ENCODE results near the gene DNLZ. TPM values are rescaled to one million over a fixed set of nuclear protein-coding genes. Genes with fewer than 3 reads are reported as not detected.

Gene DNLZ
- total and polyA plus RNA-seq, 10 of the 15 experiments (the other 5 are each of a cell fraction or from before 2014, with no cell fraction given) = 0.66 to 29.7 (median 14.7) TPM; not detected in 1

DNA sequence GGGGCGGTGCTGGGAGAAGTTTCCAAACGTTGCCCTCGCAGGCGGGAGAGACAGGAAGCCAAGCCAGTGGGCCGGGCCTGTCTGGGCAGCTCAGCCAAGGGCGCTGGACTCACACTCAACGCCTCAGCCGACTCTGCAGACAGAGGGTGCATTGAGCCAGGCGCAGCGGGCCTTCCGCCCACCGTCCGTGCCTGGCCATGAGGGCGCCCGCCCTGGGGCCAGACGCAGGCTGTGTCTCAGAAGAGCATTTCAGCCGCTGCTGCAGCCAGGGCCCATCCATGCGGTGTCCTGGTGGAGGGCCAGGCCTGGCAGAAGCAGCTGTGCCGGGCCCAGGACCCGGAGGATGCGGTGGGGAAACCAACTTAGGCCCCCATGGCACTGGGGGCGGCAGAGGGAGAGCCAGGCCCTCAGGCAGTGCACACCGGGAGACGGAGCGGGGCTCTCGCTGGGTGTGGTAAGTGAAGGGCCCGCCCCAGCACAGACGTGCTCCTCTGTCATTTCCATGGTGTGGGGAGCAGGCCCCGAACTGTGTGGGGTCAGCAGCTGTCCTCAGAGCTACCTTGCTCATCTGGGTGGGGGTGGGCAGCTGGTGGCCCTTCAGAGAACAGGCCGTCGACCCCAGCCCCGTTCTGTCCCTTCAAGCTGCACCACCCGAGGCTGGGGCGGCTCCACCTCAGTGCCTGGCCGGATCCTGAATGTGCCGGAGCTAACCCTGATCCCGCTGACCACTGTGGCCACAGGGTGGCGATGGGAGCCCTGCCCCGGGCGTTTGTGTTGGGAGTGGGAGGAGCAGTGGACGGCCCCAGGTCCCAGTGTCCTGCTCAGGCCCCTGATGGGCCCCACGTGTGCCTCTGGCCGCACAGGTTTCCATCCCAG, 18.0 kb downstream of the DNLZ start:
- no peak overlapping the region for H3K4me3 ChIP-seq
- no peak overlapping the region for H3K4me2 ChIP-seq (ENCODE audit: control insufficient read depth, insufficient read depth)
- in situ Hi-C loops (cut with MboI) (no loop called here), intact Hi-C loops (cut with micrococcal nuclease; ENCODE audit: unreplicated experiment) (no loop called here)
- BruUV-seq (replicated peaks) = no TSS peak
- ChIA-PET CTCF (no interaction called here), POLR2A (interaction anchor here (0.6 kb wide), 1 partner anchor 22 kb away, joined by 3 read pairs; no protein-coding TSS in a partner anchor), RAD21 (ENCODE audit: unreplicated experiment) (interaction anchor here (1.4 kb wide), 1 partner anchor 139 kb away, joined by 3 read pairs; no protein-coding TSS in a partner anchor), SMC1A (ENCODE audit: uncharacterized antibody, unreplicated experiment) (no interaction called here)
- H3K9ac ChIP-seq (ENCODE audit: control insufficient read depth, insufficient read depth, low read length) = no peak overlapping the region
- H3K79me2 ChIP-seq (ENCODE audit: control insufficient read depth, insufficient read depth, low read length) = no peaks in the 10 kb centered on the region
- H2AFZ ChIP-seq (ENCODE audit: control insufficient read depth, low read depth, low read length) = no peak overlapping the region
- no peaks in the 10 kb centered on the region for H4K20me1 ChIP-seq (ENCODE audit: control insufficient read depth, insufficient read depth)
- DNase-seq (ENCODE audit: low read depth, low spot score) (no peak), FAIRE-seq (no peak), ATAC-seq (no peak)
- H3K4me1 ChIP-seq (ENCODE audit: control insufficient read depth, insufficient read depth, low read length) = no peaks in the 10 kb centered on the region
- no peaks in the 10 kb centered on the region for H3K36me3 ChIP-seq (ENCODE audit: control insufficient read depth in 2 of 2, insufficient read depth in 2 of 2, low read length in 1 of 2)
- no peaks in the 10 kb centered on the region; a peak in 1 of 4 replicates for H3K27me3 ChIP-seq (replicated peaks in 1 of 2; ENCODE audit: control insufficient read depth in 2 of 2, insufficient read depth in 2 of 2, low read length in 1 of 2)
- 42% methylated on average over 42 of the region's 43 CpGs for WGBS (ENCODE audit: insufficient coverage, insufficient replicate concordance, low lambda C conversion rate, missing lambda C conversion rate)
- no peaks in the 10 kb centered on the region for H3K9me3 ChIP-seq (replicated peaks; ENCODE audit: control insufficient read depth, insufficient read depth, low read length)
- no peak for TF ChIP-seq ZNF217 (IDR thresholded peaks at IDR 0.05)
- TF ChIP-seq SP1 (IDR thresholded peaks at IDR 0.05; ENCODE audit: low read depth, low read length) = no peak
- no peak for TF ChIP-seq NBN (IDR thresholded peaks at IDR 0.05)
- TF ChIP-seq TBL1XR1 (IDR thresholded peaks at IDR 0.05; ENCODE audit: low read depth, low read length) = no peak
- TF ChIP-seq YY1 (IDR thresholded peaks at IDR 0.05; ENCODE audit: low read depth, low read length) = no peak
- no peak for TF ChIP-seq ZNF384 (IDR thresholded peaks at IDR 0.05; ENCODE audit: borderline replicate concordance, low read depth, low read length)
- no peak for TF ChIP-seq ZNF274 (IDR thresholded peaks at IDR 0.05; ENCODE audit: insufficient read depth, insufficient read length)
- TF ChIP-seq, protein P1, sequence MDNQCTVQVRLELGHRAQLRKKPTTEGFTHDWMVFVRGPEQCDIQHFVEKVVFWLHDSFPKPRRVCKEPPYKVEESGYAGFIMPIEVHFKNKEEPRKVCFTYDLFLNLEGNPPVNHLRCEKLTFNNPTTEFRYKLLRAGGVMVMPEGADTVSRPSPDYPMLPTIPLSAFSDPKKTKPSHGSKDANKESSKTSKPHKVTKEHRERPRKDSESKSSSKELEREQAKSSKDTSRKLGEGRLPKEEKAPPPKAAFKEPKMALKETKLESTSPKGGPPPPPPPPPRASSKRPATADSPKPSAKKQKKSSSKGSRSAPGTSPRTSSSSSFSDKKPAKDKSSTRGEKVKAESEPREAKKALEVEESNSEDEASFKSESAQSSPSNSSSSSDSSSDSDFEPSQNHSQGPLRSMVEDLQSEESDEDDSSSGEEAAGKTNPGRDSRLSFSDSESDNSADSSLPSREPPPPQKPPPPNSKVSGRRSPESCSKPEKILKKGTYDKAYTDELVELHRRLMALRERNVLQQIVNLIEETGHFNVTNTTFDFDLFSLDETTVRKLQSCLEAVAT (IDR thresholded peaks at IDR 0.05) = no peak
- TF ChIP-seq, protein P2, sequence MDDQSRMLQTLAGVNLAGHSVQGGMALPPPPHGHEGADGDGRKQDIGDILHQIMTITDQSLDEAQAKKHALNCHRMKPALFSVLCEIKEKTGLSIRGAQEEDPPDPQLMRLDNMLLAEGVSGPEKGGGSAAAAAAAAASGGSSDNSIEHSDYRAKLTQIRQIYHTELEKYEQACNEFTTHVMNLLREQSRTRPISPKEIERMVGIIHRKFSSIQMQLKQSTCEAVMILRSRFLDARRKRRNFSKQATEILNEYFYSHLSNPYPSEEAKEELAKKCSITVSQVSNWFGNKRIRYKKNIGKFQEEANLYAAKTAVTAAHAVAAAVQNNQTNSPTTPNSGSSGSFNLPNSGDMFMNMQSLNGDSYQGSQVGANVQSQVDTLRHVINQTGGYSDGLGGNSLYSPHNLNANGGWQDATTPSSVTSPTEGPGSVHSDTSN (IDR thresholded peaks at IDR 0.05; ENCODE audit: insufficient replicate concordance, low read depth, low read length) = no peak
- no peak for TF ChIP-seq SPI1 (IDR thresholded peaks at IDR 0.05; ENCODE audit: borderline replicate concordance, insufficient read depth, low read depth, low read length)
- no peak for TF ChIP-seq MTA3 (IDR thresholded peaks at IDR 0.05; ENCODE audit: borderline replicate concordance, low read length)
- no peak for TF ChIP-seq ZNF622 (IDR thresholded peaks at IDR 0.05)
- no peak for TF ChIP-seq BMI1 (IDR thresholded peaks at IDR 0.05; ENCODE audit: borderline replicate concordance)
- TF ChIP-seq CBX5 (IDR thresholded peaks at IDR 0.05; ENCODE audit: low read depth) = no peak
- TF ChIP-seq MYC (IDR thresholded peaks at IDR 0.05; ENCODE audit: insufficient read depth, insufficient read length, insufficient replicate concordance, low read length, severe bottlenecking) = no peak
- TF ChIP-seq, protein P3, sequence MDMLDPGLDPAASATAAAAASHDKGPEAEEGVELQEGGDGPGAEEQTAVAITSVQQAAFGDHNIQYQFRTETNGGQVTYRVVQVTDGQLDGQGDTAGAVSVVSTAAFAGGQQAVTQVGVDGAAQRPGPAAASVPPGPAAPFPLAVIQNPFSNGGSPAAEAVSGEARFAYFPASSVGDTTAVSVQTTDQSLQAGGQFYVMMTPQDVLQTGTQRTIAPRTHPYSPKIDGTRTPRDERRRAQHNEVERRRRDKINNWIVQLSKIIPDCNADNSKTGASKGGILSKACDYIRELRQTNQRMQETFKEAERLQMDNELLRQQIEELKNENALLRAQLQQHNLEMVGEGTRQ (IDR thresholded peaks at IDR 0.05; ENCODE audit: borderline replicate concordance, low read depth, low read length) = no peak
- TF ChIP-seq IRF4 (IDR thresholded peaks at IDR 0.05; ENCODE audit: low read depth, low read length) = no peak
- no peak overlapping the region for H3K27ac ChIP-seq (ENCODE audit: control insufficient read depth, insufficient read depth)

Measured in GM12878 (cell line).